ENCODE results near the gene SUGP1.

Gene SUGP1

GRCh38 chr19:19236173-19236572 is 84.1 kb downstream of the SUGP1 start:
- no peak overlapping the region for H3K9ac ChIP-seq (ENCODE audit: low read depth in 1 of 2, low read length in 2 of 2)
- no peak overlapping the region for H3K27ac ChIP-seq (ENCODE audit: low read depth in 2 of 2, low read length in 2 of 2)
- H3K27me3 ChIP-seq (ENCODE audit: control insufficient read depth in 2 of 2, insufficient read depth in 2 of 2, low read length in 2 of 2), result peaks cover 3 to 7% of the 10 kb centered on the region in 2 donors
- peaks cover 6 to 10% of the 10 kb centered on the region in 2 donors for H3K9me3 ChIP-seq (ENCODE audit: control insufficient read depth in 2 of 2, low read length in 2 of 2)
- H3K4me1 ChIP-seq (ENCODE audit: control insufficient read depth in 2 of 2, insufficient read depth in 2 of 2, low read length in 2 of 2), result no peaks in the 10 kb centered on the region
- no peak overlapping the region for H3K4me3 ChIP-seq (ENCODE audit: low read length in 2 of 2)
- no peaks in the 10 kb centered on the region for H3K36me3 ChIP-seq (ENCODE audit: control insufficient read depth in 2 of 2, insufficient read depth in 2 of 2, low read length in 2 of 2)

DNA sequence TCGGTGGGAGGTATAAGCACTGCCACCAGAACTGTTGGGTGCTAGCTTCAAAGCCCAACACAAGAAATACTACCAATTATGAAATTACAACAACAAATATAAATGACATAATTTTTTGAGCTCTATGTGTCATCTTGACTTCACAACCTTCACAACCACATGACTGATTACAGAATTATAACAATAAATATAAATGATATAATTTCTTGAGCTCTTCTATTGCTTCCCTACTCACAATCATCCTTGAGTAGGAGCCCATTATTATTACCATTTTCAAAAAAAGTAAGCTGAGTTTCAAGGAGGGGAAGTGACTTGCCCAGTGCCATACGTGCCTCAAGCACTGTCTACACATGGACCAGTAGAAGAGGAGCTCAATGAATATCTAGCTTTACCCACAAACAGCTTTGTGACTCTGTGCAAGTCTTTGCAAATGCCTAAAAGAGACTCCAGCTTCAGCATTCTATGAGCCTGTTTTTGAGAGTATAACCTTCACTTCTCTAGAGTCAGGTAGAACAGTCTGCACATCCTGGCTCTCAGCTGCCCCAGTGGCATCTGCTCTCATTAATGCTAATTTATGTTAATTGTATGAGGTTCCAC is 86.0 kb downstream of the SUGP1 start:
- Histone ChIP-seq H3K4me1 (ENCODE audit: control insufficient read depth in 2 of 2, insufficient read depth in 2 of 2, low read length in 2 of 2) (no peaks in the 10 kb centered on the region), H3K9me3 (ENCODE audit: control insufficient read depth in 2 of 2, low read length in 2 of 2) (peaks cover 6 to 10% of the 10 kb centered on the region in 2 donors), H3K36me3 (ENCODE audit: control insufficient read depth in 2 of 2, insufficient read depth in 2 of 2, low read length in 2 of 2) (no peaks in the 10 kb centered on the region), H3K4me3 (ENCODE audit: low read length in 2 of 2) (no peak overlapping the region), H3K9ac (ENCODE audit: low read depth in 1 of 2, low read length in 2 of 2) (no peak overlapping the region), H3K27me3 (ENCODE audit: control insufficient read depth in 2 of 2, insufficient read depth in 2 of 2, low read length in 2 of 2) (no peaks in the 10 kb centered on the region), H3K27ac (ENCODE audit: low read depth in 2 of 2, low read length in 2 of 2) (no peak overlapping the region)

DNA sequence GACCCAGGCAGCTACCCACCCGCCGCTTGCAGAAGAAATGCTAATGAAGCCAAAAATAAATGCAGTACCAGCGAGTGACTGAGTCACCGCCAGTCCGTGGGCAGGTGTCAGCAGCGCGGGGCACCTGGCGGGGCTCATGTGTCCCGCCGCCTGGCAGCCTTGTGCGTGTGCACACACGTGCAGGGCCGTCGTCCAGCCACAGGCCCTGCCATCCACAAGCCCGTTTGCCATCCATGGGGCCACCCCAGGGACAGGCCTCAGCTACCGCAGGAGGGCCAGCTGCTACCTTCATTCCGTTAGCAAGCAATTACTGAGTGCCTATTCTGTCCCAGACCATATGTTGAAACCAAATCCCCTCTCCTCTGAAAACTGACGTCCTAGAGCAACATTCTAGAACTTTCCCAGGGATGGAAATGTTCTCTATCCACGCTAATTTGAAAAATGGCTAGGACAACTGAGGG is 88.0 kb downstream of the SUGP1 start:
- Histone ChIP-seq H3K9ac (ENCODE audit: low read depth in 1 of 2, low read length in 2 of 2) (no peak overlapping the region), H3K4me3 (ENCODE audit: low read length in 2 of 2) (no peak overlapping the region), H3K27ac (ENCODE audit: low read depth in 2 of 2, low read length in 2 of 2) (no peak overlapping the region), H3K4me1 (ENCODE audit: control insufficient read depth in 2 of 2, insufficient read depth in 2 of 2, low read length in 2 of 2) (no peaks in the 10 kb centered on the region), H3K27me3 (ENCODE audit: control insufficient read depth in 2 of 2, insufficient read depth in 2 of 2, low read length in 2 of 2) (no peaks in the 10 kb centered on the region), H3K9me3 (ENCODE audit: control insufficient read depth in 2 of 2, low read length in 2 of 2) (peaks cover 6 to 10% of the 10 kb centered on the region in 2 donors), H3K36me3 (ENCODE audit: control insufficient read depth in 2 of 2, insufficient read depth in 2 of 2, low read length in 2 of 2) (no peaks in the 10 kb centered on the region)

DNA sequence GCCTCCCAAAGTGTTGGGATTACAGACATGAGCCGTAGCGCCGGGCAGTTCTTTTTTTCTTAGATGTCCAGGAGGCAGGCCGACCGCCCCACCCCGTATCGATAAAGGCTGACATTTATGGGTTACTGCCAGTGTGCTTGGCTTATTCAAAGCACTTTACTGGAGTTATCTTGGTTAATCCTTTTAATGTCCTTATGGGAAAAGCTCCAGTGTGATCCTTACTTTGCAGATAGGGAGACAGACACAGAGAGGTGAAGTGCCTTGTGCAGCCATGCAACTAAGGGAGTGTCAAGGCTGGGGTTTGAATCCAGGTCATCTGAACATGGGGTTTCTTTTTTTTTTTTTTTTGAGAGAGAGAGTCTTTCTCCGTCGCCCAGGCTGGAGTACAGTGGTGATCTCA is 89.3 kb downstream of the SUGP1 start:
- H3K9me3 ChIP-seq (ENCODE audit: control insufficient read depth in 2 of 2, low read length in 2 of 2), result peaks cover 6 to 10% of the 10 kb centered on the region in 2 donors
- no peaks in the 10 kb centered on the region for H3K4me1 ChIP-seq (ENCODE audit: control insufficient read depth in 2 of 2, insufficient read depth in 2 of 2, low read length in 2 of 2)

DNA sequence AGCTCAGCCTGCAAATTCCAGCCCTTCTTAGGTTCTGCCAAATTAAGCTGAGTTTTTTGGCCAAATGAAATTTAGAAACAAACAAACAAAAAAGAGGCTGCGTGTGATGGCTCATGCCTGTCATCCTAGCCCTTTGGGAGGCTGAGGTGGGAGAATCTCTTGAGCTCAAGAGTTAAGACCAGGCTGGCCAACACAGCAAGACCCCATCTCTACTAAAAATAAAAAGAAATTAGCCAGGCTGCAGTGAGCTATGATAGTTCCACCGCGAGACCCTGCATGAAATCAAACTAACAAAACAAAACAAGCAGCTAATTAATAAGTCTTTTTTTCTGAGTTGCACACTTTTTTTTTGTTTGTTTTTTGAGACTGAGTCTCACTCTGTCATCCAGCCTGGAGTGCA is 90.6 kb downstream of the SUGP1 start:
- Histone ChIP-seq H3K4me1 (ENCODE audit: control insufficient read depth in 2 of 2, insufficient read depth in 2 of 2, low read length in 2 of 2) (peaks cover 0 to 4% of the 10 kb centered on the region in 2 donors), H3K9ac (ENCODE audit: low read depth in 1 of 2, low read length in 2 of 2) (no peak overlapping the region), H3K27me3 (ENCODE audit: control insufficient read depth in 2 of 2, insufficient read depth in 2 of 2, low read length in 2 of 2) (peaks cover 0 to 8% of the 10 kb centered on the region in 2 donors), H3K4me3 (ENCODE audit: low read length in 2 of 2) (no peak overlapping the region), H3K9me3 (ENCODE audit: control insufficient read depth in 2 of 2, low read length in 2 of 2) (peaks cover 5 to 8% of the 10 kb centered on the region in 2 donors), H3K36me3 (ENCODE audit: control insufficient read depth in 2 of 2, insufficient read depth in 2 of 2, low read length in 2 of 2) (no peaks in the 10 kb centered on the region), H3K27ac (ENCODE audit: low read depth in 2 of 2, low read length in 2 of 2) (no peak overlapping the region)

More for the DNA sequence above, 89.3 kb downstream of the SUGP1 start:
- Histone ChIP-seq H3K36me3 (ENCODE audit: control insufficient read depth in 2 of 2, insufficient read depth in 2 of 2, low read length in 2 of 2) (no peaks in the 10 kb centered on the region), H3K27me3 (ENCODE audit: control insufficient read depth in 2 of 2, insufficient read depth in 2 of 2, low read length in 2 of 2) (peaks cover 0 to 3% of the 10 kb centered on the region in 2 donors), H3K27ac (ENCODE audit: low read depth in 2 of 2, low read length in 2 of 2) (no peak overlapping the region), H3K9ac (ENCODE audit: low read depth in 1 of 2, low read length in 2 of 2) (no peak overlapping the region), H3K4me3 (ENCODE audit: low read length in 2 of 2) (no peak overlapping the region)

DNA sequence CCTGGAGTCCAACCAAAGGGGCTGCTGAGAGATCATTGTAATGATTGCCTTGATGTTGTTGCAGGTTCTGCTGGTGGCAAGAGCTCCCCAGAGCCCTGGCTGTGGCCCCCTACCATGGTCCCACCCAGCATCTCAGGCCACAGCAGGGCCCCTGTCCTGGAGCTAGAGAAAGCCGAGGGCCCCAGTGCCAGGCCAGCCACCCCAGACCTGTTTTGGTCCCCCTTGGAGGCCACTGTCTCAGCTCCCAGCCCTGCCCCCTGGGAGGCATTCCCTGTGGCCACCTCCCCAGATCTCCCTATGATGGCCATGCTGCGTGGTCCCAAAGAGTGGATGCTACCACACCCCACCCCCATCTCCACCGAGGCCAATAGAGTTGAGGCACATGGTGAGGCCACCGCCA is 93.1 kb downstream of the SUGP1 start:
- no peak overlapping the region for H3K9ac ChIP-seq (ENCODE audit: low read depth in 1 of 2, low read length in 2 of 2)
- H3K4me1 ChIP-seq (ENCODE audit: control insufficient read depth in 2 of 2, insufficient read depth in 2 of 2, low read length in 2 of 2), result peaks cover 0 to 4% of the 10 kb centered on the region in 2 donors
- H3K9me3 ChIP-seq (ENCODE audit: control insufficient read depth in 2 of 2, low read length in 2 of 2), result no peaks in the 10 kb centered on the region
- no peak overlapping the region for H3K4me3 ChIP-seq (ENCODE audit: low read length in 2 of 2)
- peaks cover 6 to 14% of the 10 kb centered on the region in 2 donors for H3K27me3 ChIP-seq (ENCODE audit: control insufficient read depth in 2 of 2, insufficient read depth in 2 of 2, low read length in 2 of 2)
- no peaks in the 10 kb centered on the region for H3K36me3 ChIP-seq (ENCODE audit: control insufficient read depth in 2 of 2, insufficient read depth in 2 of 2, low read length in 2 of 2)
- no peak overlapping the region for H3K27ac ChIP-seq (ENCODE audit: low read depth in 2 of 2, low read length in 2 of 2)

GRCh38 chr19:19226663-19227062 is 93.6 kb downstream of the SUGP1 start:
- H3K27me3 ChIP-seq (ENCODE audit: control insufficient read depth in 2 of 2, insufficient read depth in 2 of 2, low read length in 2 of 2), result peaks cover 6 to 14% of the 10 kb centered on the region in 2 donors
- peaks cover 0 to 4% of the 10 kb centered on the region in 2 donors for H3K4me1 ChIP-seq (ENCODE audit: control insufficient read depth in 2 of 2, insufficient read depth in 2 of 2, low read length in 2 of 2)
- no peaks in the 10 kb centered on the region for H3K9me3 ChIP-seq (ENCODE audit: control insufficient read depth in 2 of 2, low read length in 2 of 2)
- no peak overlapping the region for H3K4me3 ChIP-seq (ENCODE audit: low read length in 2 of 2)
- H3K9ac ChIP-seq (ENCODE audit: low read depth in 1 of 2, low read length in 2 of 2), result no peak overlapping the region
- H3K36me3 ChIP-seq (ENCODE audit: control insufficient read depth in 2 of 2, insufficient read depth in 2 of 2, low read length in 2 of 2), result no peaks in the 10 kb centered on the region
- no peak overlapping the region for H3K27ac ChIP-seq (ENCODE audit: low read depth in 2 of 2, low read length in 2 of 2)

DNA sequence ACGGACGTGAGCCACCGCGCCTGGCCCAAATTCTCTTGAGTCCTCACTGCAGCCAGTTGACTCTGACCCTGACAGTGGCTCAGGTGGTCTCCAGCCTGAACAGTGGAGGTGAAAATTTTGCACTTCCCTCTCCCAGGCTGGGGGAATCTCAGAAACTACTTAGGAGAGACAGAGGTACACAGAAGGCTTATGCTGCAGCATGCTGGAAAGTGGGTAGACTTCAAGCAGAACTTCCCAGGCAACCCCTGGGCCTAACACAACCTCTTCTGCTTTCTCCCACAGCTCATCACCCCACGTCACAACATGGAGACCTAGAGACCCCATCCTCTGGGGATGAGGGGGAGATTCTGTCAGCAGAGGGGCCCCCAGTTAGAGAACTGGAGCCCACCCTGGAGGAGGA is 94.1 kb downstream of the SUGP1 start:
- no peak overlapping the region for H3K9ac ChIP-seq (ENCODE audit: low read depth in 1 of 2, low read length in 2 of 2)
- H3K4me1 ChIP-seq (ENCODE audit: control insufficient read depth in 2 of 2, insufficient read depth in 2 of 2, low read length in 2 of 2), result peaks cover 0 to 4% of the 10 kb centered on the region in 2 donors

More for the DNA sequence above, 94.1 kb downstream of the SUGP1 start:
- no peaks in the 10 kb centered on the region for H3K36me3 ChIP-seq (ENCODE audit: control insufficient read depth in 2 of 2, insufficient read depth in 2 of 2, low read length in 2 of 2)
- no peak overlapping the region for H3K4me3 ChIP-seq (ENCODE audit: low read length in 2 of 2)
- H3K27ac ChIP-seq (ENCODE audit: low read depth in 2 of 2, low read length in 2 of 2), result no peak overlapping the region
- peaks cover 6 to 14% of the 10 kb centered on the region in 2 donors for H3K27me3 ChIP-seq (ENCODE audit: control insufficient read depth in 2 of 2, insufficient read depth in 2 of 2, low read length in 2 of 2)
- H3K9me3 ChIP-seq (ENCODE audit: control insufficient read depth in 2 of 2, low read length in 2 of 2), result no peaks in the 10 kb centered on the region
